HG03460 (cell line): ENCODE measurements around the gene OR7G3.

ENCODE experiments used
- ATAC-seq: cut with Tn5 transposase; IDR thresholded peaks from one replicate; pipeline ENCODE4 v1.9.1; 2021; ENCODE audit not compliant: unreplicated experiment

OR7G3 gene

DNA sequence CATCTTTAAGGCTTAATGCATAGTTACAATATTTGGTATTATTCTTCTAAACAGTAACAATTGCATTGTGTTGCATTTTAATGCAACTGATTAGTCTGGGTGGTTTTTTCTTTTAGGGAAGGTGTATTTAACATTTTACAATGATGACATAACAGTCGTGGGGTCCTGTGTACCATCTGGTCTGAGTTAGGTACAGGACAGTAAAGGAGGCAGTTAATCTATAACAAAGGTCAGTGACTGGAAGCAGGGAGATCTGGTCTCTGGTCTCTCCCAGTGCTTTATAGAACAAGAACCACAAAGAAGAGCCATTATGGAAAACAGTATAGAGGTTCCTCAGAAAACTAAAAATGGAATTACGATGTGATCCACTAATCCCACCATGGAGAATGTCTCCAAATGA, 16.8 kb downstream of the OR7G3 start:
- ATAC-seq = no peak

DNA sequence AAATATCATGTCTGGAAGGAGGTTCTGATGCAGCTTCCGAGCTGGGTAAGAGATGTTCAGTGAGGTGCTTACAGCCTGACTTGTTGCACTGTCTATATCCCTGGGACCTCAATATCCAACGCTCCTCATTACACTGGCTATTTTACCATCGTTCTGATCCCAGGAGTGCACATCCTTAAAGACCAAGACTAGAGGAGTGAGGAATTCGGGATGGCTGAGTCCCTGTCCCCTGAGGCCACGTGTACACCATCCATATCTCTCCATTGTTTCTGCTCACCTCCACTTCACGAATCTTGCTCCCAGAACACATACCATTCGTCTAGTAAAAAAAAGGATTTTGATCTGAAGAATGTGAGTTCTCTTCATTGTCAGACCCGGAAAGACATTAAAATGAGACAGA, 19.4 kb downstream of the OR7G3 start, which contains the start of gene OR7G2:
TSS of gene OR7G2 (minus strand) at position 101 of the 400 bp plus-strand sequence. CDS start 4,232 bp downstream, outside the sequence.
- ATAC-seq = no peak

DNA sequence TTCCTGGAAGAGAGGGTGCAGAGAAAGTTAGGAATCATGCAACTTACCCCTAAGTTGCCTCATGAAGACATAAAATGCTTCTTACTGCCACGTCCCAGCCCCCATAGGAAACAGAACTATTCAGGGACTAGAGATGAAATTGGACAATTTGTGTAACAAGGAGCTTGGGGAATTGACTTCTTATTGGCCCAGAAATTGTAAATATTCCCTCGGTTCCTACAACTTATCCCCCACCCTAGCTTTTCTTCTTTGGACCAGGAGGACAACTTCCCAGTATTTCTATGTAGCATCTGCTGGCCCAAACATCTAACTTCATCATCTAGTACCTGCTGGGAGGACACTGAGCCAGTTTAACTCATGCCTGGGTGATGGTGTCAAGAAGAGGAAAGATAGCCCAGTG, 40.0 kb downstream of the OR7G3 start, which contains the start of gene OR1M1:
TSS of gene OR1M1 (plus strand) at position 301 of the 400 bp plus-strand sequence. CDS start 6,184 bp downstream, outside the sequence.
- ATAC-seq = no peak

GRCh38 chr19:9078651-9079050, 48.1 kb downstream of the OR7G3 start:
- no peak for ATAC-seq

DNA sequence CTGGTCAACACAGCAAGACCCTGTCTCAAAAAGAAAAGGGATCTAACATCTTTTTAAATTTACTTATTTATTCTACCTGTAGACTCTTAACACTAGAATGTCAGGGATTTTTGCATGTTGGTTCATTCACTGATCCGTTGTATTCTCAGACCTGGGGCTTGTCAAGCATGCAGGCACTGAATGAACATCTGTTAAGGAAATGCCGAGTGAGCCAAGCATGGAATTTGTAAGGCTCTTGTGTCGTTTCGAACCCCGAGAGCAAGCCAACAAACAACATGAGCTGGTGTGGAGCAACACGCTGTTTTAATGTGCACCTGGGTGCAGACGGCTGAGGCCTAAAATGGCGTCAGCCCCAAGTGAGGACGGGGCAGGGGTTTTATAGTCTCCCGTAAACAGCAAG, 49.8 kb downstream of the OR7G3 start:
- no peak for ATAC-seq
